CD4-positive, alpha-beta T cell treated with Interferon gamma for 1 hour (primary cell): ENCODE measurements around the gene SSPN.

Experiments used
- DNase-seq: peaks from one replicate; pipeline ENCODE4 v3.0.0-alpha.2; 2020

The SSPN gene

GRCh38 chr12:26287671-26288381 lies 92.5 kb downstream of the SSPN start:
- DNase-seq: no peak

DNA sequence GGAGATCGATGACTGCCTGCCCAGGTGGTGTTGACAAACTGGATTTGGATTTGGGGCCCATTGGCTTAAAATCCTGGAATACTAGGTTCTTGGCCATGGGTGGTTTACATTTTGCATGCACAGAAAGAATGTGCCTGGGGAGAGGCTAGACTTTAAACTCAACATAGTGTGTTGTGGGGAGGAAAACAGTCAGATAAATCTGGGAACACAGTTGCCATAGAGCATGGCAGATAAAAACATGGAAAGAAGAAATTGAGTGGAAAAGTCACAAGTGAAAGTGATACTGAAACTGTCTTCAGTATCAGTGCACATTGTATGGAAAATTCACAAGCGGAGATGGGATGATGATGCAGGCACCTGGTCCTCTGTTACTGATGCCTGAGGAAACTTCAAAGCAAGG lies 95.2 kb downstream of the SSPN start:
- no peak for DNase-seq

DNA sequence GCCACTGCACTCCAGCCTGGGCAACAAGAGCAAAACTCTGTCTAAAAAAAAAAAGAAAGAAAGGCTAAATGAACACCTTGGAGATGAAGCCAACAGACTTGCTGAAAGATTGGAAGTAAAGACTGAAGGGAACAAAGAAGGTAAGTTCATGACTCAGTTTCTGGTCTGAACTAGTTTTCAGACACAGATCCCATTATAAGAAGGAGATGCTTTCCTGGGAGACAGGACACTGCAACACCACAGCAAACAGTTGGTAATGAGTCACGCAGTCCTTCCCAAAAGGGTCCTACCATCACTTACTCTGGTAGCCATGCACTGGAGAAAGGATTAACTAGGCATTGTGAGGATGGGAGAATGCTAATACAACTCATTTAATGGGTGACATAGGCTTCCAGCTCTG lies 97.2 kb downstream of the SSPN start:
- DNase-seq: no peak

GRCh38 chr12:26293612-26294011 lies 98.2 kb downstream of the SSPN start:
- DNase-seq: no peak

- DNase-seq: no peak
Measured at GRCh38 chr12:26295001-26295400, 99.6 kb downstream of the SSPN start.

DNA sequence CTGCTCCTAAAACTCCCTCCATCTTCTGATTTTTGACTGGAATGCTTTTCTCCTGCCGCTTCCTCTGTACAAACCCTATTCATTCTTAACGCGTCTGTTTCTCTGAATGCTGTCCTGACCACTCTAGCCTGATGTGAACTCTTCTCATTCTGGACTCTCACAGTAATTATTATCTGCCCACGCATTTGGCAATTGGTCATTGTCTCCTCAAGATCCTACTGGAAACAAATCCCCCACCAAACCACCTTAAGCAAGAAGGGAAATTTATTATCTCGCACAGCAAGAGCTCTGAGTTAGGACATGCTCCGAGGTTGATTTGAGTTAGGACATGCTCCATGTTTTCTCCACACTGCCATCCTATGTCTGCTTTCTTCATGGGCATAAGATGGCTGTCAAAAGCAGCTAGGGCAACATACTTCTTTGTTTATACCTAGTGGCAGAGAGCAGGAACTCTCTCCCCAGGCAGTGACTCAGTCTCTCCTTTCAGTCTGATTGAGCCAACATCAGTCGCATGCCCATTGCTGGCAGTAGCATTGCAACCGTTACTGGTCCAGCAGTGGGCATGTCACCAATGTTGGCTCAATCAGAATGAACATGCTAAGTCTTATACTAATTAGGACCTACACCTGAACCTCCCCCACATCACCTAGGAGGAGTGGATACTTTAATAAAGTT lies 102.2 kb downstream of the SSPN start:
- DNase-seq: no peak

DNA sequence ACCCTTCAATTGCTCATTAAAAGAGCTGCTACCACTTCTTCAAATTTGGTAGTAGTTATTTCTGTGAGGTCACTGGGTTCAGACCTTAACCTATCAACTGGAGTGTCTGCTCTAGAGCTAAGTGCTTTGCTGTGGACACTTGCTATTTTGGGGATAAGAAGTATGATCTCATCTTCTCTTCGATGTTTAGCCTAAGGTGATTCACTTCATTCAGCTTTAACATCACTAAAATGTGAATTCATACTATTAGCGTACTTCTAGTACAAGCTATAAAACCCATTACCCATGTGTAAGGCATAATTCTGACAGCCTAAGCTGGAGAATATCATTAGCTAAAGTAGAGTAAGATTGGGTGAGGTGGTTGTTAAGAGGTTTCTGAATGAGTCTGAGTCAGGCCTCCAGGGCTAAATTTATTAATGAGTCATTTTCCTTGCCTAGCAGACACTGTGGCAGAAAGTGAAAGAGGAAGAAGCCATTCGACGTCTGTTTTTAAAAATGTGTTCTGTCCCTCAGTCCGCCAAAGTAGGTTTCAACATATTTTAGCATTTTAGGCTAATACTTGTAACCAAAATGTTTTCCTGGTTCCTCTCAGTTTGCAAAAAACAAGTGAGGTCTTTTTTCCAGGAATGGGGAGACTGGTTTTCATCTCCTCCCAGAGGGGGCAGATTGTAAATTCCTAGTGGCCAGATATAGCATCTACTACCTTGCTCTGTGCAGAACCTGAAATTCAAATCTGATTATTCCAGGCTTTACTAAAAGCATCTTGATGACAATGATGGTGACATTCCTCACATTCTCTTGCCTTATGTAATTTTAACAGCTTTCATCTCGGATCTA lies 103.6 kb downstream of the SSPN start:
- DNase-seq: peak; percentile 13

GRCh38 chr12:26299751-26300150 lies 104.4 kb downstream of the SSPN start:
- no peak for DNase-seq
